ENCODE data around the gene CSAD.

Gene CSAD, protein sequence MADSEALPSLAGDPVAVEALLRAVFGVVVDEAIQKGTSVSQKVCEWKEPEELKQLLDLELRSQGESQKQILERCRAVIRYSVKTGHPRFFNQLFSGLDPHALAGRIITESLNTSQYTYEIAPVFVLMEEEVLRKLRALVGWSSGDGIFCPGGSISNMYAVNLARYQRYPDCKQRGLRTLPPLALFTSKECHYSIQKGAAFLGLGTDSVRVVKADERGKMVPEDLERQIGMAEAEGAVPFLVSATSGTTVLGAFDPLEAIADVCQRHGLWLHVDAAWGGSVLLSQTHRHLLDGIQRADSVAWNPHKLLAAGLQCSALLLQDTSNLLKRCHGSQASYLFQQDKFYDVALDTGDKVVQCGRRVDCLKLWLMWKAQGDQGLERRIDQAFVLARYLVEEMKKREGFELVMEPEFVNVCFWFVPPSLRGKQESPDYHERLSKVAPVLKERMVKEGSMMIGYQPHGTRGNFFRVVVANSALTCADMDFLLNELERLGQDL

DNA sequence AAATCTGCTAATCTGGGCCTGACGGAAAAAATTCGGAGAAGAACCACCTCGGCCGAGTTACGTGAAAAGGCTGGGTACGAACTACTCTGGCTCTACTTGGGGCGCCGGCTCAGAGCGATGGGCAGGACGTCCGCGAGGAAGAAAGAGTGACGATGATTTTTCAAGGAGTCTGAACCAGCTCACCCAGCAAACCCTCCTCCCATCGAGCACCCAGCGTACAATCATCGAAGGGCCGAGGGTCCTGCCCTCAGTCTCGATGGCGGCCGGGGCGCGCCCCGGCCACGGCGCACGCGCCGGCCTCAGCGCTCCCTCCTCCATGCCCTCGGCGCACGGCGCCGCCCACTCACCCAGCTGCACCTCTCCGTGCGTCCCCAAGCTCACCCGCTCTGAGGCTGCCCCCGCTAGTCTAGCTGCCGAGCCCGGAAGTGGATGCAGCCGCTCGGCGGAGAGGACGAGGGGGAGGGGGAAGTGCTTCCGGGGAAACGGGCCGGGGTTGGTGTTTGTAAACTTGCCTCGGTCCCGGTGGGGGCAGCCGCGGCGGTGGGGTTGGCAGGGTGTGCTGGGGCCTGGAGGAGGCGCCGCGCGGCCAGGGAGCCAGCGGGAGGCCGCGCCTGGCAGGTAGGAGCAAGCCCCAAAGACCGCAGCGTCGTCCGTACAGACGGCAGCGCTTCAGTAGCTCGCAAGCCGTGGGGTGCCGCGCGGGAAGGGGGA is at the start of gene CSAD, which contains the start of gene ZNF740:
Gene CSAD (minus strand): TSS at position 706 of the 711 bp plus-strand sequence. CDS start 7,455 bp downstream, outside the sequence.
Gene ZNF740 (plus strand): TSS at position 503 of the 711 bp plus-strand sequence. CDS start 1,262 bp downstream, outside the sequence.
- peak; percentile 98 for DNase-seq (ENCODE audit: low read depth)

DNA sequence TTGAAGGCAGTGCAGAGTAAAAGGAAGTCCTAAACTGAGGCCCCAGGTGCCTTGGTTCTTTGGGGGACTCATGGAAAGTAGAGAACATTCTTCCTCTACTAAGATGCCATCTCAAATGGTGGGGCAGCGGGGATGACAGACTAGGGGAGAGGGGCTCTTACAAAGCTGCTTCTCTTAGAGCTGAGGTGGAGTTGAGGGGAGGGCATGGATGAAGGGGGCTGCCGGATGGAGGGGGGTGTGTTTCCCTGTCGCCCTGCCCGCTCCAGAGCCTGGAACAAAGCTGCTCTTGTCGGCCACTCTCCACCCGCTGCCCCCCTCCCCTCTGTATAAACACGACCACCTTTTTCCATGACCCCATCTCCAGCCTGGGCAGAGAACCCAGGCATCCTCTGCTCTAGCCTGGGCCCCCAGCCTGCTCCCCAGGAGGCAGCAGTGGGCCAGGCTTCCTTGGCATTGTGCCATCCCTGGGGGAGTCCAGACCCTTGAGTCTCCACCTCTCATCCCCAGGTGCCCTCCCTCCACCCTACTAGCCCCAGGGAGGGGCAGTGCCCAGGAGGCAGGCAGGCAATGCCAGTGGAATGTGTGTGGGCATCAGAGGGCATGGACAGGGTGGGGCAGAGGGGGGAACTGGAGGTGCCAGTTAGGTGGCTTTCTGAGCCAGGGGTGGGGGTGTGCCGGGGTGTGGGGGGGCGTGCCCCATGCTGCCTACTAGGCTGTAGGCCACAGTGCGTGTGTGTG is 49.6 kb upstream of the CSAD start:
- DNase-seq (ENCODE audit: low read depth): no peak

DNA sequence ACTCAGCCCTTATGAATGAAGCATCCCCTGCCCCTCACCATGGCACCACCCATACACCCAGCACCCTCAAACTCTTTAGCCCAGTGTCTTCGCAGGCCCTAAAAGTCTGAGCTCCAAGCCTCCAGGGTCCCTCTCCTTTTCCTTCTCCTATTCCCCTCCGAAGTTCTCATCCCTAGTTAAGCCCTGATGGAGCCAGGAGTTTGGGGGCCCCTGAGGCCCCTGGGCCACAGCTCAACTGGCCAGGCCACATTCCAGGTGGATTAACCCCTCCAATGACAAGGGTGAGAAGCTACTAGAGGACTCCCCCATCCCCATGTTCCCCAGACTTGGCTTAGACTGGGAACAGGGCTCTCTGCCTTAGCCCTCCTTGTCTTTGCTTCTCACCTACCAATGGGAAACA is 48.7 kb upstream of the CSAD start:
- DNase-seq (ENCODE audit: low read depth): no peak

DNA sequence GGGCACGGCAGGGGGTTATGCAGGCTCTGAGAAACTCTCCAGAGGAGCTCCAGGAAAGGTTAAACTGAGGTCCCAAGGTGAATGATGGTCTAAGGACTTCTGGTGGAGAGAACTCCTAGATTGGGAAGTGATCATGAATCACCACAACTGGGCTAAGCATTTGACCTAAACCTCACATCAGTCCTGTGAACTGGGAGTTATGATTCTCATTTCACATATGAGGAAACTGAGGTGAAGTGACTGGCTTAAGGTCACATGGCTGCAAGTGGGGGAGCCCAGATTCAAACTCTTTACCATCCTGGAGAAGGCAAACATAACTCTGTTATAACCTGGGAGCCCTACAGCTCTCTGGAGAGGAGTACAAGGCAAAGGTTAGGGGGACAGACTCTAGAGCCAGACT is 47.1 kb upstream of the CSAD start:
- no peak for DNase-seq (ENCODE audit: low read depth)

DNA sequence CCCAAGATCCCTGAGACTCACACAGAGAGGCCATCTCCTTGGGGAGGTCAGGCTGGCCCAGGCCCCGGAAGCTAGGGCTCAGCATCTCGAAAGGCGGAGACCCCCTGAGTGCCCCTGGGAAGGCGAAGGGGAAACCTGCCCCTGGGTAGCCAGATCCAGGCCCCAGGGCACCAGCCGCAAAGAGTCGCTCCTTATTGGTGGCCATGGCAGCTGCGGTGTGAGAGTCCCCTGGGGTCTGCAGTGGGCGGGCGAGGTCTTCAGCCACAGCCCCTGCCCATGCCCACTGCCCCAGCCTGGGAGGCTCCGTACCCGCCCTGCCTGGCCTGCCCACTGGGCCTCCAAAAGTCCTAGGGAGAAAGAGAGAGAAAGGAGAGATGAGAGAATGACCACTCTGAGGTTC is 46.6 kb upstream of the CSAD start:
- no peak for DNase-seq (ENCODE audit: low read depth)

DNA sequence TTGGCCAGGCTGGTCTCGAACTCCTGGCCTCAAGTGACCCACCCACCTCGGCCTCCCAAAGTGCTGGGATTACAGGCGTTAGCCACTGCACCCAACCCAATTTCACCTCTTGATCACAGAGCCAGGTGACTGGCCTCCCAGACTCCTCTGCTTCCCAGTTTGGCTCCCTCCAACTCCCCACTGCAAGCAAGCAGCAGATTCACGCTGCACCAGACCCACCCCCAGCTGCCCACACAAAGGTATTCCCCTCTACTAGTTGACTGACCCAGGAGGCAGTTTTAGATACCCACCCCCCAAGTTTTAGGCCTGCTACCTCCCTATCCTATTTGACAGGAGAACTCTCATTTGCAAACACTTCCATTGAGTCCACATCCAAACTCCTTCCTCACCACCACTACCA is 46.1 kb upstream of the CSAD start:
- DNase-seq (ENCODE audit: low read depth): no peak

DNA sequence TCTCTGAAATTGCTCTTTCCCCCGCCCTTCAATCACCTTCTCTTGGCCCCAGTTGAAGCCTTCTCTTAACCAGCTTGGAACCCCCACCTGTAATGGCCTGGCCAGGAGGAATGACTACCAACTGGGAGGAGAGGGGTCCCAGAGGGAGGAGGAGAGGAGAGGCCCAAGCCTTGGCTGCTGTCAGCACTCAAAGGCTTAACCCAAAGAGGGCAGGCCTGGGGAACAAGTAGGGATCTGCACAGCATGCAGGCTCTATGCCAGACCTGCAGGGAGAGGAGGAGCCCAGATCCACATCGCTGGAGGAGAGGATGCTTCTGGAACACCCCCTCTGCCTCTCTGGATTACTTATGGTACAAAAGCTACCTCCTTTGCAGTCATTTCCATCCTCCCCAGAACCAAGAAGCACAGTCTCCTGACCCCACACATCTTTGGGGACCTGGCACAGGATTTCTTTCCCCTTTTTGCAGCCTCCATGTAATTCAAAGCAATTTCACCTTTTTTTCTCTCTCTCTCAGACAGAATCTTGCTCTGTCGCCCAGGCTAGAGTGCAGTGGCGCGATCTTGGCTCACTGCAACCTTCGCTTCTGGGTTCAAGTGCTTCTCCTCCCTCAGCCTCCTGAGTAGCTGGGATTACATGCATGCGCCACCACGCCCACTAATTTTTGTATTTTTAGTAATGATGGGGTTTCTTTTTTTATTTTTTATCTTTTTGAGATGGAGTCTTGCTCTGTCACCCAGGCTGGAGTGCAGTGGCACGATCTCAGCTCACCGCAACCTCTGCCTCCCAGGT is 45.1 kb upstream of the CSAD start:
- DNase-seq (ENCODE audit: low read depth): no peak

DNA sequence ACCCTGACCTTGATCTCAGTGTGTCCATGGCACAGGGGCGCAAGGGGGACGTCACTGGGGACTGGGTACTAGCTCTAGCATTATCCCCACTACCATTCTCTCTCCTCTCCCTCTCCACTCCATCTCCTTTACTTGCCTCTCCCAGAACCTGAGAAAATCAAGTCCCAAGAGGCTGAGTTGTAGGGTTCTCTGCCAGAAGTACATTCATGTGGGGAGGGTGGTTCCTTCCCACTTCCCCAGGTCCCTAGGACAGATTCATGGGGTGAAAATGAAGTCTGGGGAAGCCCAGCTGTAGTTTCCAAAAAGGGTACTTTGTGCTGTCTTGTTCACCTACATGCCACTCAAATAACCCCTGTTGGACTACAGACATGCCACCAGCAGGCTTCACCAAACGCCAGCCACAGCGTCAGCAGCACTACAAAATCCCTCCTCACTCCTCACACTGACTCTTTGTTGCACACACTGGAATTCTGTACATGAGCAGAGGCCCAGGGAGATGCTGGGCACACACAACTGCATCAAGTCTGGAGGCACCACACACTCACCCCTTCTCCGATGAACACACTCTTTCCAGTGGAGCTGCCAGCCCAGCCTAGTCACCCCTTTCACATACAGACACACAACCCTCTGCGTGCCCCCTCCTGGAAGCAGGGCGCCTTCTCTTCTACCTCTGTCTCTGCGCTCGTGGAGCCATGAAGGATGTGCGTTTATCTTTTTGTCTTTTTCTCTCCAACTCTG is 44.3 kb upstream of the CSAD start:
- no peak for DNase-seq (ENCODE audit: low read depth)

DNA sequence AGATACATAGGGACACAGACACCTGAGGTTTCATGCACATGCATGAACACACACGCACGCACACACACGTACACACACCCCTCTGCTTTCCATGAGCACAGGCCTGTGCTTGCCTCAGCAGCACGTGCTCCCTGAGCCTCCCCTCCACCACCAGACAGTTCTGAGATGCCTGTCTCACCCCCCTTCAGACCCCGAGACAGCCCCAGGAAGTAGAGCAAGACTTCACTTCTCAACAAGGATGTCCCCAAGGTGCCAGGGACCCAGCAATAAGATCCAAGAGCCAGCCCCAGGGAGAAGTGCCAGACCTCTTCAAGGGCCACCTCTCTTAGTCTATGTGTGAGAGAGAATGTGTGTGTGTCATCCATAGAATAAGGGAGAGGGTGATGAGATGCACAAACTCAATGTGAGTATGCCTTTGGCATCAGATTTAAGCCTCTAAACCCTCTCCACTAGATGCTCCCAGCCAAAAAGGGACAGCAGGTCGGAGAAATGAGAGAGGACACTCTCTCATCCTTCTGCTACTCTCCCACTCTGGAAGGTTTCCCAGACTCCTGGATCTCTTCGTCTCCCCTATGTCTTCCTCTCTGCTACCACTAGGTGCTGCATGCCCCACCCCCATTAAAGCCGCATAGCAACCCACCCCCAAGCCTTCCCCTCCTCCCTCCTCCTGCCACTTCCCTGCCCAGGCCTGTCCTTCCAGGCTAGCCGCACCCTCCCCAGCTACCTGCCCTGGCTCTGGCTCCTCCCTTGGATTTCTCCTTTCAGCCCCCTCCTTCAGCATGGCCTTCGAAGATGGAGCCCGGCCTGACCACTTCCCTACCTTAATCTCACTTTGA is 43.6 kb upstream of the CSAD start:
- no peak for DNase-seq (ENCODE audit: low read depth)

DNA sequence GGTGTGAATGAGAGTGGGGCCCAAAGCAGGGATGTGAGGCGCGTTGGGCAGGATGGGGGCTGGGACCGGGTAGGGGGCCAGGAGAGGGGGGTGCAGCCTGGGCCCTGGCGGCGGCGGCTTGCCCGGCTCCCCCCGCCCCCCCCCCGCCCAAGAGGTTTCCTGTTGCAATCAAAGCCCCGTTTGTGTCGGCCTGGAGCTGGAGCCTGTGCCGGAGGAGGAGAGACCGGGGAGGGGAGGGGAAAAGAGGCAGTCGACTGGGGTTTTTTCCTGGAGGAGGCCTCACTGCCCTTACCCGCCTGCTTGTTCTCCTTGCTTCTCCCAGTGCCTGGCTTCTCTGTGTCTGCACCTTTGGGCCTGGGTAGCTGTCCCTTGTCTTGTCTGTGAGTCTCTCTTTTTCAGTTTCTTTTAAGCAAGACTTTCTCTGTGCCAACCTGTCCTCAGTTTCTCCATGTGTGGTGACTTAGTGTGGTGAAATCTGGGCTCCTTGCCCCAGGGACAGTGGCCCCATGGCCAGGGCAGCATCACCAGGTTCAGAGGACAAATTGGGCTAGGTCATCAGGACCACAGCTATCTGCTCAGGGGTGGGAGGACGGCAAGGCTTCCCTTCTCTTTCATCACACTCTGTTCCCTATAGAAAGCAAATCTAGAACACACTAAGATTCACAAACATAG is 42.8 kb upstream of the CSAD start:
- no peak for DNase-seq (ENCODE audit: low read depth)

DNA sequence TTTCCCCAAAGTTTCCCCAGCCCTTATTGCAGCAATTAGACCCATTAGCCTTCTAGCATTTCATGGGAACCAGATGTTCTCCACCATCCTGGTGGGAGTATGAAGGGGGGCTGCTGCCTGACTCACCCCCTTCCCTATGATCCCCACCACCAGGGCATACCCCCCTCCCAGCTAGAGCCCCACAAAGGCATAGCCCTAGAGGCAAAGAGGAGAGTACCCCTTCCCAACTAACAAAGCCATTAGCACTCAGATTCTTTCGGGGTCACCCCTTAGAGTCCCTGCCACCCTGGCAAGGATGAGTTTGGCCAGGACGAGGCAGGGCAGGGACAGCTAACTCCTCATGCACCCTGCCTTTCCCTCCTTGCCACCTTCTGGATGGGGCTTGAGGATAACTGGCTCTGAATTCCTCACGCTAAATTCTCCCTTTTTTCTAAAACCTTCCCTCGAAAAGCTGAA is 42.1 kb upstream of the CSAD start:
- DNase-seq (ENCODE audit: low read depth): no peak

DNA sequence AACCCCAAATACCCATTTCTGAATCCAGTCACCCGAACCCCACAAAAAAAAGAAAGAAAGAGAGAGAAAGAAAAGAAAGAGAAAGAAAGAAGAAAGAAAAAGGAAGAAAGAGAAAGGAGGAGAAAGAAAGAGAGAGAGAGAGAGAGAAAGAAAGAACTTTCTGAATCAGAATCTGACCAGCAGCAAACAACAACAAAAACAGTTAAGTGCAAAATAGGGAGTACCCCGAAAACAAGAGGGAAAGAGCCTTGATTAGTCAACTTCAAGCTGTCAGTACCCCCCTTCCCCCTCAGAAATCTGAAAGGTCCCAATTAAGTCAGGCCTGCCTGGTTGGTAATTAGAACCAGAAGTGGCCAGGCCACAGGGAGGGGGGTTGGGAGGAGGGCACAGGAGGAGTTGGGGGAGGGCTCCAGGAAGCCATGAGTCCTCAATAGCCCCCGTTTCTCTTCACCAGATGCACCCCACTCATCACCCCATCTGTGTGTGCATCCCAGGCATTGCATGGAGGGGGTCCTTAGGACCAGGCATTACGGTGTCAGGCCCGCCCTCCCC is 41.5 kb upstream of the CSAD start:
- DNase-seq (ENCODE audit: low read depth): no peak

DNA sequence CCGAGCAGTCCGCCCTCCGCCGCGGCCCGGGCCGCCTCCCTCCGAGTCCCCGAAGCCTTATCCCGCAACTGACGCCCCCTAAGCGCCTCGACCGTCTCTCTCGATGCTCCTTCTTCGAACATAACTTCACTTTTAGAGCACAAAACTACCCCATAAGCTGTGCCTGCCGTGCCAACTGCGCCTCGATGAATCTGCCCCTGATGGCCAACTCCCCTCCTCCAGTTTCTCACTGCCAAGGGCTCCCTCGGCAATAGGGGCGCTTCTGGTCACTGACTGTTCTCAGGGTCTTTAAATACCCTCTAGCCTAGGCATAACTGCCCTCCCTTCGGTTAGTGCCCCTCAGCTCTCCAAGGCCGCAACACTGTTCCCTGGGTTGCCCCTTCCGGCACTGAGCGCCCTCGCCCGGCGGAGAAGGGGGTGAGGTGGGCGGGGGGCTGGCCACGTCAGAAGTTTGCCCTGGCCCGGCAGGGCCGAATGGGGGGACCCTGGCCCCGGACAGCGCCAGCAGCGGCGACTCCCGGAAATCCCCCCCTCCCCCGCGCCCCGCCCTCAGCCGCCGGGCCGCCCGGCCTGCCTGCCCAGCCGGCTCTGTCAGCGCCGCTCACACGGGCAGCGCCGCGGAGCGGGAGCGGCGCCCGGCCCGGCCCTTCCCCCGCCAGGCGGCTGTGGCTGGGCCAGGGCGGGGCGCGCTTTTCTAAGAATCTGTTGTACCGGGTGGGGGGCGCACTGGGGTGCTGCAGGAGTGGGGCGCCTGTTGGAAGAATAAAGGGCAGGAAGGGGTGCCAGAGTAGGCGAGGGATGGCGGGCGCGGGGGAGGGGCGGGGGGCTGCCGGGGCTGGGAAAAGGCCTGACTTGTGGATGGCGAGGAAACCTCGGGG is 40.7 kb upstream of the CSAD start:
- DNase-seq (ENCODE audit: low read depth): no peak

DNA sequence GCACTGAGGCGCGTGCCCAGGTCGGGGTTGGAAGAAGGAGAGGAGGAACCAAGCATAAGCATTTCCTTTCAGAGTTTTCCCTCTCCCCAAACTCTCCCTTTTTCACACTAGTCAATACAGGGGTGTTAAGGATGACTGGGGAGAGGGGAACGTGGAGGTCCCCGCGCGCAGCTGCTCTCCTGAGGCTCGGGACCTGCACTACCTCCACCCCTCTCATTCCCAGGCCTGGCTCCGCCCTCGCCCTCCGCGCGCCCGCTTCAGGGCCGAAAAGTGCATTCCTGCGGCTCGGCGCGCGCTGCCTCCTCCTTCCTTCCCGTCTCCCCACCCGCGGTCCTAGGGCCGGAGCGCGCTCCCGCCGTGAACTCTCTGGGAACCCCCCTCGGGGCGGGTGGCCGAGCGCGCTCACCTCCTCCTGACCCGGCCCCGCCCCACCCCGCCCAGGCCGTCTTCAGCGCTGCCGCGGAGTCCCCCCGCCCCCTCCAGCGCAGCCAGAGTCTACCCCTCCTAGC is 40.0 kb upstream of the CSAD start:
- peak; percentile 53 for DNase-seq (ENCODE audit: low read depth)

DNA sequence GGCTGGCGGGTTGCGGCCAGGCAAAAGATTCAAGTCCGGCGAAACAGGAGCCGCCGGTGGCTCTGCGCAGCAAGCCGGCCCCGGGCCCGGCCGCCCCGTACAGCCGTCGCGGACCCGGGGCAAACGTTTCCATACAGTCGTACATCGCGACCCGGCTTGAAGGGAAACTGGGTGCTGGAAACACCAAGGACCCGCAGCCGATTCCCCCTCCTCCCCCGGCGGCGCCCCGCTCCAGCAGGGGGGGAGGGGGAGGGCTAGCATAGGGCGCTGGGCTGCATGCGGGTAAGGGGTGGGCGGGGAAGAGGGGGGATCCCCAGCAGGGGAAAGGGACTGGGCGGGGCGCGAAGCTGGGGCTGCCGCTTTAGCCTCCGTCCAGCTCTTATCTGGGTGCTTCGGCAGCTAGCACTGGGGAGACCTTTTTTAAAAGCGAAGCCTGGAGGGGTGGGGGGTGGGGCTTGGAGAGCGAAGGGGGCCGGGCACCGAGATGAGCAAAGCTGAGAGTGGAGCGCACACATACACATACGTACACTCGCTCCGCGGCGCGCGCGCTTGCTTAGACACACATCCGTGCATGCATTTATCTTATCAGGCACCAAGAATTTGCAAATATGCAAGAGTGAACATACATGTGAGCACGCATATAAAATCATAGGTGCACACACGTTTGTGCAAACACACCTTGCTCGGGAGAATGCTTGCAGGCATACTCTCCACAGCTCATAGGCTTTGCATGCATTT is 39.4 kb upstream of the CSAD start:
- peak; percentile 55 for DNase-seq (ENCODE audit: low read depth)

DNA sequence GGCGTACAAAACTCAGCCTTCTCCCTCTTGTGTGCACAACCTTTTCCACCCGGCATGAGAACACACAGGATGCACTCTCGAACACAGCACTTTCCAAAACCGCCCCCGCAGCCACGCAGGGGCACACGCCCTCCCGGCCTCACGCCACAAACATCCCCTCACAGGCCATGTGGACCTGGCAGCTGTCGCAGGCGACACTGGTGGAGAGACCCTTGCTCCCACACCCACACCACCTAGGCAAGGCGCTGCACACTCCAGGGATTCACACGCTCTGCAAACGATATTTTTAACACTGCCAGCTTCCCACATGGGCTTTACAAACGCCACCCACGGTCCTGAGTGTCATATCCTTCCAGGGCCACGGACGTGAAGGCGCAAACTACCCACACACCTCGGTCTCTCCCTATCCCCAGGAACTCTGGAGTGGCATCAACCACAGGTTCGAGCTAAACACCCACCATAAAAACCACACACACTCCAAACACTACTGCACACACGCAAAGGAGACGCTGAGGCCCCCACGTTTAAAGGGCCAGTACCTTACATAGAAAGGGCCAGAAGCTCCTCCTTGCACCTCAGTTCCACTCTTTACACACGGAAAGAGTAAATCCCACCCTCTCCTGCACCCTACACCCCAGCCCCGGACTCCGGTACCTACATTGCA is 38.7 kb upstream of the CSAD start:
- DNase-seq (ENCODE audit: low read depth): peak; percentile 58
